ENCODE data around the gene KRT14.

The KRT14 gene

GRCh38 chr17:41536741-41537613 is 49.7 kb downstream of the KRT14 start:
- no peak for TF ChIP-seq CTCF (IDR thresholded peaks at IDR 0.05; ENCODE audit: low read depth, low read length)

GRCh38 chr17:41535764-41536481 is 50.8 kb downstream of the KRT14 start:
- TF ChIP-seq CTCF (IDR thresholded peaks at IDR 0.05; ENCODE audit: low read depth, low read length), result no peak
- DNase-seq (ENCODE audit: extremely low read depth, low read depth), result no peak

More at GRCh38 chr17:41536741-41537613, 49.7 kb downstream of the KRT14 start:
- DNase-seq (ENCODE audit: extremely low read depth, low read depth), result no peak

GRCh38 chr17:41534899-41535546 is 51.7 kb downstream of the KRT14 start:
- no peak for TF ChIP-seq CTCF (IDR thresholded peaks at IDR 0.05; ENCODE audit: low read depth, low read length)
- DNase-seq (ENCODE audit: extremely low read depth, low read depth), result no peak

- TF ChIP-seq CTCF (IDR thresholded peaks at IDR 0.05; ENCODE audit: low read depth, low read length), result no peak
- no peak for DNase-seq (ENCODE audit: extremely low read depth, low read depth)
Measured at GRCh38 chr17:41533613-41534012, 53.1 kb downstream of the KRT14 start.

- TF ChIP-seq CTCF (IDR thresholded peaks at IDR 0.05; ENCODE audit: low read depth, low read length), result no peak
- no peak for DNase-seq (ENCODE audit: extremely low read depth, low read depth)
Measured at GRCh38 chr17:41532947-41533570, 53.6 kb downstream of the KRT14 start.
